CMK (cell line): ENCODE results near the gene NOP14.
"Not testable (repeated sequence)": the region's sequence is repeated elsewhere in the genome, so short reads cannot be mapped to it uniquely, and the experiment has no call there.

Source experiments
- DNase-seq: peaks from one replicate; pipeline ENCODE4 v3.0.0-alpha.2; 2010; ENCODE audit warnings: low read depth

Gene NOP14

GRCh38 chr4:2942532-2943363, 20.5 kb downstream of the NOP14 start:
- no peak for DNase-seq

- no peak for DNase-seq
Measured at GRCh38 chr4:2942037-2942531, 21.1 kb downstream of the NOP14 start.

- no peak for DNase-seq
Measured at GRCh38 chr4:2941138-2942036, 21.8 kb downstream of the NOP14 start.

GRCh38 chr4:2940267-2941137, 22.7 kb downstream of the NOP14 start:
- no peak for DNase-seq

- DNase-seq, result no peak
Measured at GRCh38 chr4:2939383-2940243, 23.6 kb downstream of the NOP14 start.

- DNase-seq, result no peak
Measured at GRCh38 chr4:2938906-2939305, 24.3 kb downstream of the NOP14 start.

GRCh38 chr4:2938411-2938810, 24.8 kb downstream of the NOP14 start:
- DNase-seq, result not testable (repeated sequence)

GRCh38 chr4:2937986-2938385, 25.2 kb downstream of the NOP14 start:
- DNase-seq, result no peak

GRCh38 chr4:2937146-2937857, 25.9 kb downstream of the NOP14 start:
- DNase-seq, result no peak

GRCh38 chr4:2936773-2937145, 26.4 kb downstream of the NOP14 start:
- DNase-seq, result no peak

- no peak for DNase-seq
Measured at GRCh38 chr4:2935762-2936743, 27.2 kb downstream of the NOP14 start.

- DNase-seq, result peak; percentile 87
Measured at GRCh38 chr4:2934813-2935761, 28.1 kb downstream of the NOP14 start.

- no peak for DNase-seq
Measured at GRCh38 chr4:2934077-2934812, 29.0 kb downstream of the NOP14 start.

- DNase-seq, result no peak
Measured at GRCh38 chr4:2933566-2934076, 29.6 kb downstream of the NOP14 start.

GRCh38 chr4:2932951-2933565, 30.1 kb downstream of the NOP14 start:
- DNase-seq, result no peak

GRCh38 chr4:2932321-2932950, 30.8 kb downstream of the NOP14 start:
- DNase-seq, result no peak
